A673 (cell line): ENCODE data around the gene TEX2. TPM values are rescaled to one million over a fixed set of nuclear protein-coding genes. Genes with fewer than 3 reads are reported as not detected.

Experiments used
- BruUV-seq: library from RNA; stranded (reverse); fragments of 400-500 nt; replicated peaks from 2 replicates; lab custom pipeline; 2021; lab: Mats Ljungman, UMichigan
- CTCF ChIA-PET: fragments of 300-600 bp; sonication (Branson Sonifier 250); formaldehyde crosslinking; loops from one replicate; lab custom pipeline; 2022; ENCODE audit warnings: antibody characterized with exemption; lab: Charles Lee
- POLR2A ChIA-PET: fragments of 300-600 bp; sonication (Branson Sonifier 250); formaldehyde crosslinking; loops from one replicate; lab custom pipeline; 2022; ENCODE audit warnings: antibody characterized with exemption; ENCODE audit not compliant: low non-redundant PET; lab: Charles Lee
- DNase-seq: peaks from one replicate; pipeline ENCODE4 v3.0.0-alpha.2; 2015; ENCODE audit warnings: low spot score
- H3K27ac ChIP-seq: fragments of 200-600 bp; sonication (generic); 2 replicates; pipeline ENCODE4 v1.5.1; 2016; ENCODE audit warnings: mixed run types, low read depth, mild to moderate bottlenecking, mixed read lengths, antibody characterized with exemption, low read length; ENCODE audit not compliant: poor library complexity, severe bottlenecking
- H3K27me3 ChIP-seq: fragments of 200-600 bp; sonication (generic); replicated peaks from 2 replicates; pipeline ENCODE4 v1.6.1; 2017; ENCODE audit warnings: mixed run types, low read depth, mild to moderate bottlenecking, mixed read lengths, antibody characterized with exemption, low read length; ENCODE audit not compliant: insufficient read depth, poor library complexity
- H3K36me3 ChIP-seq: fragments of 200-600 bp; sonication (generic); 2 replicates; pipeline ENCODE4 v1.6.1; 2016; ENCODE audit warnings: mixed run types, mild to moderate bottlenecking, mixed read lengths, antibody characterized with exemption, low read length; ENCODE audit not compliant: insufficient read depth, poor library complexity, severe bottlenecking
- H3K4me1 ChIP-seq: fragments of 200-600 bp; sonication (generic); 2 replicates; pipeline ENCODE4 v1.6.1; 2017; ENCODE audit warnings: mixed run types, mild to moderate bottlenecking, mixed read lengths, antibody characterized with exemption, low read length; ENCODE audit not compliant: insufficient read depth, poor library complexity, severe bottlenecking
- H3K4me3 ChIP-seq: fragments of 200-600 bp; sonication (generic); 2 replicates; pipeline ENCODE4 v1.5.1; 2016; ENCODE audit warnings: low read depth, mixed run types, mild to moderate bottlenecking, mixed read lengths, low read length; ENCODE audit not compliant: poor library complexity, severe bottlenecking
- H3K9me3 ChIP-seq: fragments of 200-600 bp; sonication (generic); 2 replicates; pipeline ENCODE4 v1.6.1; 2016; ENCODE audit warnings: mixed run types, low read depth, mild to moderate bottlenecking, mixed read lengths, antibody characterized with exemption, low read length; ENCODE audit not compliant: poor library complexity, severe bottlenecking
- CTCF ChIP-seq: fragments of 300-800, 200-600 bp; sonication (generic); conservative IDR thresholded peaks from 2 replicates; pipeline ENCODE4 v1.5.1; 2017; ENCODE audit warnings: low read depth, mild to moderate bottlenecking, antibody characterized with exemption, low read length, moderate library complexity, mixed read lengths
- EZH2 ChIP-seq: fragments of 200-600 bp; sonication (generic); IDR thresholded peaks from 2 replicates; pipeline ENCODE4 v1.6.1; 2017; ENCODE audit warnings: borderline replicate concordance, low read depth, mild to moderate bottlenecking, mixed read lengths, antibody characterized with exemption, low read length; ENCODE audit not compliant: poor library complexity, severe bottlenecking
- intact Hi-C: fragments of 100-400 bp; cut with micrococcal nuclease; formaldehyde crosslinking; loops from one replicate; pipeline ENCODE4 v1.10.0; 2022; ENCODE audit not compliant: unreplicated experiment
- total RNA-seq: library from RNA; stranded (reverse); gene quantifications from 2 replicates; pipeline ENCODE4 v1.2.3, GENCODE V29; 2021

TEX2 gene
- total RNA-seq, 1 experiment from 2014 or later = 16.1 TPM

- TF ChIP-seq EZH2 (no peak), CTCF (no peak)
Measured at GRCh38 chr17:64109400-64109799, 153.7 kb downstream of the TEX2 start.

DNA sequence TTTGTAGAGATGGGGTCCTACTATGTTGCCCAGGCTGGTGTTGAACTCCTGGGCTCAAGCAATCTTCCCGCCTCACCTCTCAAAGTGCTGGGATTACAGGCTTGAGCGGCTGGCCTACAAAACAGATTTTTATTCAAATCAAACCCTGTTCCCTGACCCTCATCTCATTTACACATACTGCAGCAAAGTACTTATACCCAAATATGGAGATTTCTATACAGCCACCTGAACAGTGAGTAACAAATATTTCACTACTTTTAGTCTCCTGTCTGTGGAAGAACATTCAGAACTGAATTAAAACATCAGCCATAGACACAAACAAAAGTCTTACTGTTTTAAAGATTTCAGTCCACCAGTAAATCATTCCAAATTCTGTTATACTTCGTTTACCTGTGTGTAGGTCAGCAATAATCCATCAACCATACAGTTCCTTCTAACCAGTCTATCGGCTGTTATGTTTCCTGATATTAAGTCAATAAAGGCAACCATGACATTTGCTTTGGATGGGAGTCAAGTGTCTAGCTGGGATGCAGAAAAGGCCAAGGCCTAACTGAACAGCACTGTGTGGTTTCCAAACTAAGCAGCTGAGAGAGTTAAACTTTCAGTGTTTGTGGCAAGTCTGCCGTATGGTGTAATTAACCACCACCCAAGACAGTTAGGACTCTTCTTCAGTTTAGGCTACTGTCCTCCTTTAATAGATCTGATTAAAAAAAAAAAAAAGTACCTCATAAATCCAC, 155.4 kb downstream of the TEX2 start:
- no peaks in the 10 kb centered on the region for H3K4me1 ChIP-seq
- POLR2A ChIA-PET = no interaction called here
- DNase-seq = no peak
- CTCF ChIA-PET = no interaction called here
- intact Hi-C loops = no loop called here
- H3K9me3 ChIP-seq = no peaks in the 10 kb centered on the region
- no TSS peak for BruUV-seq
- no peaks in the 10 kb centered on the region for H3K36me3 ChIP-seq
- H3K27me3 ChIP-seq = no peaks in the 10 kb centered on the region
- no peak overlapping the region for H3K4me3 ChIP-seq
- TF ChIP-seq CTCF = no peak
- TF ChIP-seq EZH2 = no peak
- no peak overlapping the region for H3K27ac ChIP-seq

More at GRCh38 chr17:64109400-64109799, 153.7 kb downstream of the TEX2 start:
- Histone ChIP-seq H3K4me1 (no peaks in the 10 kb centered on the region), H3K4me3 (no peak overlapping the region), H3K27me3 (no peaks in the 10 kb centered on the region), H3K9me3 (no peaks in the 10 kb centered on the region), H3K36me3 (no peaks in the 10 kb centered on the region), H3K27ac (no peak overlapping the region)
- POLR2A ChIA-PET = no interaction called here
- DNase-seq = no peak
- intact Hi-C loops = no loop called here
- CTCF ChIA-PET = no interaction called here
- BruUV-seq = no TSS peak

DNA sequence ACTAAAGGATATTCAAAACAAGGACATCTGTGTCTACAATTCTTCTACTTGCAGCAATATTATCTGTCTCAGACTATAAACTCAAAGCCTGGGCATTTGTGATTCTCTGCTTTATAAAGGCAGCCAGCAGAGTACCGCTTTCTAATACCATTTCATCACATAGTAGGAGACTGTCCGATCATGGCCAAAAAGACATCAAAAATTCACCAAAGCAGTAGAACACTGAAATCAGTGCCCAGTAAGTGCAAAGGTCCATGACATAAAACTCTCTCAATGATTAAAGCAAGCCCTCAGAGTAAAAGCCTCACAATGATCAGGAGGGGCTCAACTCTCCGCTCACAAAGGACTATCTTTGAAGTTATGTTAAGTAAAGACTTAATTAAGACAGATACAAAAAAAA, 156.1 kb downstream of the TEX2 start:
- Histone ChIP-seq H3K4me1 (no peaks in the 10 kb centered on the region), H3K4me3 (no peak overlapping the region), H3K9me3 (no peaks in the 10 kb centered on the region), H3K36me3 (no peaks in the 10 kb centered on the region), H3K27ac (no peak overlapping the region), H3K27me3 (no peaks in the 10 kb centered on the region)
- TF ChIP-seq EZH2 (no peak), CTCF (no peak)
- ChIA-PET CTCF (no interaction called here), POLR2A (no interaction called here)
- no TSS peak for BruUV-seq
- DNase-seq = no peak
- intact Hi-C loops = no loop called here
